AG04450 (cell line): ENCODE data around the gene ZRANB3. TPM values are rescaled to one million over a fixed set of nuclear protein-coding genes. Genes with fewer than 3 reads are reported as not detected.
"Not testable (repeated sequence)": the region's sequence is repeated elsewhere in the genome, so short reads cannot be mapped to it uniquely, and the experiment has no call there.

Experiments used
- CTCF ChIA-PET: fragments of 300-600, 350-600 bp; formaldehyde crosslinking; extraction: SDS; loops from one replicate; lab custom pipeline; 2022; ENCODE audit warnings: antibody characterized with exemption, inconsistent platforms; lab: Charles Lee
- POLR2A ChIA-PET: fragments of 350-600 bp; formaldehyde crosslinking; extraction: SDS; loops from one replicate; lab custom pipeline; 2021; ENCODE audit warnings: antibody characterized with exemption, inconsistent platforms; lab: Yijun Ruan, JAX
- DNase-seq: peaks from one replicate; pipeline ENCODE4 v3.0.0-alpha.2; 2011; ENCODE audit warnings: low read depth, low spot score
- H3K27ac ChIP-seq: one replicate; pipeline ENCODE4 v1.5.1; 2012; ENCODE audit warnings: low read depth, low read length, control low read depth
- H3K27me3 ChIP-seq: one replicate; pipeline ENCODE4 v1.6.0; 2012; ENCODE audit warnings: low read length; ENCODE audit not compliant: control insufficient read depth, insufficient read depth
- H3K4me3 ChIP-seq: 2 replicates; pipeline ENCODE4 v1.5.1; 2011; ENCODE audit warnings: mild to moderate bottlenecking, low read depth, low read length, control low read depth
- H3K9me3 ChIP-seq: 2 replicates; pipeline ENCODE4 v1.5.1; 2012; ENCODE audit warnings: low read length; ENCODE audit not compliant: control insufficient read depth, insufficient read depth
- CTCF ChIP-seq: IDR thresholded peaks from 2 replicates; pipeline ENCODE4 v1.5.1; 2011; ENCODE audit warnings: low read depth, low read length, control low read depth, inconsistent platforms
- polyA plus RNA-seq: library from polyadenylated mRNA; depleted of rRNA; stranded (reverse); fragments of >200 nt; gene quantifications from 2 replicates; pipeline ENCODE4 v1.2.3, GENCODE V29; 2011

Gene ZRANB3
- polyA plus RNA-seq, 1 experiment = 4.0 TPM

GRCh38 chr2:135411646-135412045, 119.4 kb downstream of the ZRANB3 start:
- Histone ChIP-seq H3K4me3 (no peak overlapping the region), H3K27me3 (no peaks in the 10 kb centered on the region), H3K9me3 (no peaks in the 10 kb centered on the region), H3K27ac (no peak overlapping the region)
- ChIA-PET CTCF (no interaction called here), POLR2A (no interaction called here)
- no peak for DNase-seq
- no peak for TF ChIP-seq CTCF

DNA sequence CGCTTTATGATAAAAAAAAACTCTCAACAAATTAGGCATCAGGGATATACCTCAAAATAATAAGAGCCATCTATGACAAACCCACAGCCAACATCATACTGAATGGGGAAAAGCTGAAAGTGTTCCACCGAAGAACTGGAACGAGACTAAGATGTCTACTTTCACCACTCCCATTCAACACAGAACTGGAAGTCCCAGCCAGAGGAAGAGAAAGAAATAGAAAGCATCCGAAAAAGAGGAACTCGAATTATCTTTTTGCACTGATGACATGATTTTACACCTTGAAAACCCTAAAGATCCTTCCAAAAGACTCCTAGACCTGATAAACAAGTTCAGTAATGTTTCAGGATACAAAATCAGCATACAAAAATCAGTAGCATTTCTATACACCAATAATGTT, 121.6 kb downstream of the ZRANB3 start:
- H3K27me3 ChIP-seq = no peaks in the 10 kb centered on the region
- no peak for DNase-seq
- ChIA-PET POLR2A (no interaction called here), CTCF (no interaction called here)
- H3K27ac ChIP-seq = no peak overlapping the region
- H3K9me3 ChIP-seq = no peaks in the 10 kb centered on the region
- no peak overlapping the region for H3K4me3 ChIP-seq
- TF ChIP-seq CTCF = no peak

- DNase-seq, H3K27ac ChIP-seq, H3K4me3 ChIP-seq, CTCF ChIA-PET, POLR2A ChIA-PET, H3K27me3 ChIP-seq, H3K9me3 ChIP-seq: not testable (repeated sequence)
These were observed 134.8 kb downstream of the ZRANB3 start for GRCh38 chr2:135396259-135396658.

DNA sequence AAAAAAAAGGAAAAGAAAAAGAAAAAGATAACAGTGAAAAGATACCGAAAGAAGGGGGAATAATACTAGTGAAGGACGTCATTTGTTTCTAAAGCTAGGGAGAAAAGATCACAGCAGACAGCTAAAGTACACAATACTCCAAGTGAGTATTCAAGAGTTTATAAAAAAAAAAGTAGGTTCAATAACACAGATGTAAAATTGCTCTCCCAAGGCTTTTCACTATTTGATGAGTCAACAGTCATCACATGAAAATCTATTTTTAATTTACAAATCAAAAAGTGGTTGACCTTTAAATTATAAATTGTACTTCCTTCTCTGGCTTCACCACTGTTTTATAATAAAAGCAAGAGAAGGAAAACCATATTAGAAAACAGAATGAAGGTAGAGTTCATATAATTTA, 144.0 kb downstream of the ZRANB3 start:
- no peak for DNase-seq
- POLR2A ChIA-PET = no interaction called here
- Histone ChIP-seq H3K27ac (no peak overlapping the region), H3K4me3 (no peak overlapping the region), H3K27me3 (no peaks in the 10 kb centered on the region), H3K9me3 (no peaks in the 10 kb centered on the region)
- CTCF ChIA-PET = no interaction called here
- TF ChIP-seq CTCF = no peak

DNA sequence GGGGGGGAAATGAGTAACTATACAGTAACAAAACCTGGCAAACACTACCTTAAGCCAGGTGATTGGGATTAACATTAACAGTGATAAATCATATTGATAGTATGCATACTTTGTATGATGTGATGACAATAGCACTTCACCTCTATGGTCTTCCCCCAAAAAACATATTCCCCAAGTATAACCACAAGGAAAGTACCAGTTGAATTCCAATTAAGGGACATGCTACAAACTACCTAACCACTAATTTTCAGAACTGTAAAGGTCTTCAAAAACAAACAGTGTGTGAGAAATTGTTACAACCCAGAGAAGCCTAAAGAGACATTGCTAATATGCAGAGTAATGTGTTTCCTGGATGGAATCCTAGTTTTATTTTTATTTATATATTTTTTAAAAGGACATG, 152.4 kb downstream of the ZRANB3 start:
- Histone ChIP-seq H3K27me3 (no peaks in the 10 kb centered on the region), H3K27ac (no peak overlapping the region), H3K9me3 (peaks cover 8% of the 10 kb centered on the region; the same call in 1 of the 2 replicates), H3K4me3 (no peak overlapping the region)
- ChIA-PET POLR2A (no interaction called here), CTCF (no interaction called here)
- no peak for TF ChIP-seq CTCF
- no peak for DNase-seq

- ChIA-PET CTCF (no interaction called here), POLR2A (no interaction called here)
- Histone ChIP-seq H3K9me3 (no peaks in the 10 kb centered on the region), H3K4me3 (no peak overlapping the region), H3K27me3 (no peaks in the 10 kb centered on the region), H3K27ac (no peak overlapping the region)
- DNase-seq = no peak
- no peak for TF ChIP-seq CTCF
These were observed 157.3 kb downstream of the ZRANB3 start for GRCh38 chr2:135373702-135374101.
